Subcutaneous adipose tissue (tissue), 4 donors: ENCODE measurements around the gene CDA. TPM values are rescaled to one million over a fixed set of nuclear protein-coding genes. Genes with fewer than 3 reads are reported as not detected.

Source experiments
- total RNA-seq, 4 donors: library from RNA; depleted of rRNA; stranded (reverse); fragments of >200 nt; gene quantifications; one replicate each; pipeline ENCODE4 v1.1.0, GENCODE V29; 2016
- TF ChIP-seq, protein P1 (sequence below): fragments of 450-650 bp; IDR thresholded peaks from one replicate; pipeline ENCODE4 v1.5.1; 2016; ENCODE audit warnings: low read depth, mild to moderate bottlenecking, control low read depth, antibody characterized with exemption, moderate library complexity

Gene CDA
- total RNA-seq, 4 donors from 2014 or later: 0.68 to 4.9 (median 2.4) TPM; not detected in 1

DNA sequence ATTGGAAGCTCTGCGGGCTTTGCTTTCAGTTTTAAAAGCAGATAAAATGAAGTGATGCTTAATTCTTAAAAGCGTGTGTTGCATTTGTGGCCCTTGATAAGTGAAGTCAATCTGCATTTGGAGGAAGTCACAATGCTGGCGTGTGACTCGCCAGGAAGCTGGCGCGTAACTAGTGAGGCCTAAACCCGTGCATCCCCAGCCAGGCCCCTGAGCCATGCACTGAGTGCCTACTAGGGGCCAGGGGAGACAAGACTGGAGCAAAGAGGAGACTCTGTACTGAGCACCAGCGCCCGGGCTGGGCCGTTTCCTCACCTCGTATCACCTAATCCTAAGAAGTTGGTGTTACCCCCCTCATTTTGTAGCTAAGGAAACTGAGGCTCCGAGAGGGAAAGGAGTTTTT is 76.8 kb downstream of the CDA start:
- TF ChIP-seq, protein P1, sequence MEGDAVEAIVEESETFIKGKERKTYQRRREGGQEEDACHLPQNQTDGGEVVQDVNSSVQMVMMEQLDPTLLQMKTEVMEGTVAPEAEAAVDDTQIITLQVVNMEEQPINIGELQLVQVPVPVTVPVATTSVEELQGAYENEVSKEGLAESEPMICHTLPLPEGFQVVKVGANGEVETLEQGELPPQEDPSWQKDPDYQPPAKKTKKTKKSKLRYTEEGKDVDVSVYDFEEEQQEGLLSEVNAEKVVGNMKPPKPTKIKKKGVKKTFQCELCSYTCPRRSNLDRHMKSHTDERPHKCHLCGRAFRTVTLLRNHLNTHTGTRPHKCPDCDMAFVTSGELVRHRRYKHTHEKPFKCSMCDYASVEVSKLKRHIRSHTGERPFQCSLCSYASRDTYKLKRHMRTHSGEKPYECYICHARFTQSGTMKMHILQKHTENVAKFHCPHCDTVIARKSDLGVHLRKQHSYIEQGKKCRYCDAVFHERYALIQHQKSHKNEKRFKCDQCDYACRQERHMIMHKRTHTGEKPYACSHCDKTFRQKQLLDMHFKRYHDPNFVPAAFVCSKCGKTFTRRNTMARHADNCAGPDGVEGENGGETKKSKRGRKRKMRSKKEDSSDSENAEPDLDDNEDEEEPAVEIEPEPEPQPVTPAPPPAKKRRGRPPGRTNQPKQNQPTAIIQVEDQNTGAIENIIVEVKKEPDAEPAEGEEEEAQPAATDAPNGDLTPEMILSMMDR: no peak

DNA sequence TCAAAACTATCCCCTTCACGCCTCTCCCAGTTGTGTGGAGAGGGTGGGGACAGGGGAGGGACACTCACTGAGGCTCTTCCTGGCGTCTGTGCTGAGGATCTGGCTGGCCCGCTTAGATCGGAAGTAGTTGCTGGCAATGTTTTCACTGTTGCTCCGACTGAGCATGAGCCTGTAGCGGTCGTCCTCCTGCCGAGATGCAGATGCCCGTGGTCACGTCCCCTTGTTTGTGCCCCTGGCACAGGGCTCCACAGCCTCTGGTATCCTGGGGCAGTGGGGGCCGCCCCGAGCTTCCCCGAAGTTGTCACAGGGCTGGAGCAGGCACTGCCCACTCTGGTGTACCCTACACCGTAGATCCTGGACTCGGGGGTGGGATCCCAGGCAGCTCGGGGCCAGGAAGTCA is 77.2 kb downstream of the CDA start:
- TF ChIP-seq, protein P1: no peak

DNA sequence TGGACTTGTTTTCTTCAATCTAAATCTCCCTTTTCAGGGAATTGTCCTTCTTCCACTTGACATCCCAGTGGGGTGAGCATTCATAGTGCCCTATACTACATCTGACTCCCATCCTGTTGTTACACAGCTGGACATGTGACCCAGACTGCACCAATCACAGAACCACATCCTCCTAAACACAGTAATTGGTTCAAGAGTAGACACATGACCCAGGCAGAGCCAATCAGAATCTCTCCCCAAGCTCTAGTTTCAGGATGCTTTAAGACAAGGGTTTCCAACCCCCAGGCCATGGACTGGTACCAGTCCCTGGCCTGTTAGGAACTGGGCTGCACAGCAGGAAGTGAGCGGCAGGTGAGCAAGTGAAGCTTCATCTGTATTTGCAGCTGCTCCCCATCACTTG is 77.9 kb downstream of the CDA start:
- TF ChIP-seq, protein P1: no peak

Other genes starting within 250 kb of the CDA start
- gene CAMK2N1, start 102.9 kb upstream of the CDA start, total RNA-seq: 10 to 100 TPM in 1 of 4 donors, 1 to 10 TPM in 3; 3.2 to 13.2 (median 4.2) TPM
- gene MUL1, start 80.9 kb upstream of the CDA start, total RNA-seq: 10 to 100 TPM; 19.6 to 31.1 (median 23.5) TPM
- under 1 TPM in 1 of 4 donors, not detected in 3; 0.38 TPM for gene FAM43B, start 36.5 kb upstream of the CDA start, total RNA-seq
- gene PINK1, start 44.4 kb downstream of the CDA start, total RNA-seq: 100 to 1,000 TPM in 3 of 4 donors, 10 to 100 TPM in 1; 73.7 to 169 (median 129) TPM
- 100 to 1,000 TPM in 2 of 4 donors, 10 to 100 TPM in 2; 80.1 to 118 (median 105) TPM for gene DDOST, start 72.3 kb downstream of the CDA start, total RNA-seq
- 10 to 100 TPM in 1 of 4 donors, 1 to 10 TPM in 3; 2.0 to 12.4 (median 4.1) TPM for gene KIF17, start 128.9 kb downstream of the CDA start, total RNA-seq
- not detected for gene SH2D5, start 143.6 kb downstream of the CDA start, total RNA-seq
- gene HP1BP3, start 198.2 kb downstream of the CDA start, total RNA-seq: 100 to 1,000 TPM; 192 to 273 (median 229) TPM